22Rv1 (cell line): ENCODE results near the gene CLHC1.

Experiments used
- H3K27ac ChIP-seq: fragments of 450-650 bp; 2 replicates; pipeline ENCODE4 v1.5.1; 2017
- ZFX ChIP-seq: fragments of 450-650 bp; IDR thresholded peaks from 2 replicates; pipeline ENCODE4 v1.6.1; 2017; ENCODE audit warnings: antibody characterized with exemption, borderline replicate concordance
- TF ChIP-seq, protein P1 (sequence below): fragments of 450-650 bp; IDR thresholded peaks from 2 replicates; pipeline ENCODE4 v1.5.1; 2017; ENCODE audit warnings: mild to moderate bottlenecking

The CLHC1 gene

DNA sequence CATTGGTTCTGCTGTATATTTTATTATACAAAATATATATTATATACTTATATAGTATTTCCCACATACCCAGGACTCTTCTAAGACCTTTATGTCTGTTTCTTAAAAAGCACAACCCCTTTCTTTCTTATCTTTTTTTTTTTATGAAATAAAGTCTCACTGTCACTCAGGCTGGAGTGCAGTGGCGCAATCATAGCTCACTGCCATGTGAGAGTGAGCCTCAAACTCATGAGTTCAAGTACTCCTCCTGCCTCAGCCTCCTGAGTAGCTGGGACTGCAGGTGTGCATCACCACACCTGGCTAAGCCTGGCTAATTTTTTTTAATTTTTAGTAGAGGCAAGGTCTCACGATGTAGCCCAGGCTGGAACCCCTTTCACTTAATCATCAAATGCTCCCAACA, 72.3 kb downstream of the CLHC1 start:
- TF ChIP-seq ZFX, result no peak
- TF ChIP-seq, protein P1, sequence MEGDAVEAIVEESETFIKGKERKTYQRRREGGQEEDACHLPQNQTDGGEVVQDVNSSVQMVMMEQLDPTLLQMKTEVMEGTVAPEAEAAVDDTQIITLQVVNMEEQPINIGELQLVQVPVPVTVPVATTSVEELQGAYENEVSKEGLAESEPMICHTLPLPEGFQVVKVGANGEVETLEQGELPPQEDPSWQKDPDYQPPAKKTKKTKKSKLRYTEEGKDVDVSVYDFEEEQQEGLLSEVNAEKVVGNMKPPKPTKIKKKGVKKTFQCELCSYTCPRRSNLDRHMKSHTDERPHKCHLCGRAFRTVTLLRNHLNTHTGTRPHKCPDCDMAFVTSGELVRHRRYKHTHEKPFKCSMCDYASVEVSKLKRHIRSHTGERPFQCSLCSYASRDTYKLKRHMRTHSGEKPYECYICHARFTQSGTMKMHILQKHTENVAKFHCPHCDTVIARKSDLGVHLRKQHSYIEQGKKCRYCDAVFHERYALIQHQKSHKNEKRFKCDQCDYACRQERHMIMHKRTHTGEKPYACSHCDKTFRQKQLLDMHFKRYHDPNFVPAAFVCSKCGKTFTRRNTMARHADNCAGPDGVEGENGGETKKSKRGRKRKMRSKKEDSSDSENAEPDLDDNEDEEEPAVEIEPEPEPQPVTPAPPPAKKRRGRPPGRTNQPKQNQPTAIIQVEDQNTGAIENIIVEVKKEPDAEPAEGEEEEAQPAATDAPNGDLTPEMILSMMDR, result no peak
- no peak overlapping the region for H3K27ac ChIP-seq

DNA sequence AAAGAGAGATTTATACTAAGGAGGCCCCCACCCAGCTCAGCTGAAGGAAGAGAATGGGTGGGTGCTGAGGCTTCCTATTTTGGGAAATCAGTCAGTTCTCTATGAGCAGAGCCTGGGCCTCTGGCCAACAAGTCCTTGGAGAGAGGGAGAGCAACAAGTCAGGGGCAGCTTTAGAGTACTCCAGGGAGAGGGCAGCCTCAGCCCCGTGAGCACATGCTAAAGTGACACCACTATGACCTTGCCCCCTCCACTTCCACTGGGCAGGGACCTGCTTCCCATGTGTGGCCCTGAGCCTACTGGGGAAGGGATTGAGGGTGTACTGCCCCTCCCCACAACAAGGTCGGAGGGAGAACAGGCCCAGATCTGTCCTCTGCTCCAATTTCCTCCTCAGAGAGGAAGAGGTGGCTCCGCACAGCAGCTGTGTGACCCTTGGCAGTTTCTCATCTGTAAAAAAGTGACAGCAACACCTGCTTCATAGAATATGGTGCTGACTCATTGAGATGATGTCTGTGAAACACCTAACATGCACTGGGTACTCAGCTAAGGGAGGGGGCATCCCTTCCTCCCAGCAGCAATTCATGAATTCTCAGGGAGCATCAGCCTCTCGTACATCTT, 72.9 kb downstream of the CLHC1 start:
- no peak overlapping the region for H3K27ac ChIP-seq
- TF ChIP-seq, protein P1, result no peak
- TF ChIP-seq ZFX, result no peak

DNA sequence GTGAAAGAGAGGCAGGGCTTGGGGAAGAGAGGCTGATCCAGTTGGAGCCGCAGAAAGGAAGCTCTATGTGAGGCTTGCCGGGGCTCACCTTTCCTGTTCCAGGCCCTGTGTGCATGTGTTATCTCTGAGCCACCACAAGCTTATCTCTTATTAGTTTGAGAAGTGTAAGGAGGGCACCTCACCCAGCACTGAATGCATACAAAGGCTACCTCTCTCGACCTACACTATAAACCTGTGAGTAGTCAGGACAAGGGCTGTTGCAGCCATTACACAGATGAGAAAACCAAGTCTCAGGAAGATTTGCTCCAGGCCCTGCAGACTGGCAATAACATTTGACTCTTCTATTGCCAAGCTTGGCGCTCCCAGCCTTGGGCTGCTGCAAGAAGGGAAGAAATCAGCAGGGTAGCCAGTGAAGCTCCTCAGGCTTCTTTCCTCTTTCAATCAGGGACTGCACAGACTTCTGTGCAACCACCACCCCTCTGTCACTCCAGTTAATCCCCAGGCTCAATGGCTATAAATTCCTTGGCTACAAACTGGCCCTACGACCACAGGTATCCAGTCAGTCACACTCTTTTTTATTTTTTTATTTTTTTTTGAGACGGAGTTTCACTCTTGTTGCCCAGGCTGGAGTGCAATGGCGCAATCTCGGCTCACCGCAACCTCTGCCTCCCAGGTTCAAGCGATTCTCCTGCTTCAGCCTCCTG, 73.8 kb downstream of the CLHC1 start:
- no peak for TF ChIP-seq ZFX
- TF ChIP-seq, protein P1, result no peak
- H3K27ac ChIP-seq, result no peak overlapping the region

DNA sequence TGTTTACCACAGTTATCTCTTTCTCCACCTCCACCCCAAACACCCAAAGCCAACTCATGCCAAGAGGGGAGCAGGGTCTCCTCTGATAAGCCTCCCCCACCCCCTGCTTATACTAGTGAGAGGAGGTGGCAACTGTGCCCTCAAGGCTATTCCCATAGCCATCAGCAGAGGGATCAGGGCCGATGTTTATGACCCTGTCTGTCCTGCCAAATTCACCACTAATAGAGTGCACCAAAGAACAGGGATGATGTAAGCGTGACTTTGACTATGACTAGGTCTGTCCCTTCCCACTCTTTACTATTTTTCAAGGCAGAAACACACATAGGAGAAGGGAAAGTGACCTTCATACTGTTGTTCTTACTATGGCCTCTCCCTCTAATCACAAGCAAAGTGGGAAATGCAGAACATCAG, 74.6 kb downstream of the CLHC1 start:
- H3K27ac ChIP-seq, result no peak overlapping the region
- TF ChIP-seq ZFX, result no peak
- TF ChIP-seq, protein P1, result no peak

DNA sequence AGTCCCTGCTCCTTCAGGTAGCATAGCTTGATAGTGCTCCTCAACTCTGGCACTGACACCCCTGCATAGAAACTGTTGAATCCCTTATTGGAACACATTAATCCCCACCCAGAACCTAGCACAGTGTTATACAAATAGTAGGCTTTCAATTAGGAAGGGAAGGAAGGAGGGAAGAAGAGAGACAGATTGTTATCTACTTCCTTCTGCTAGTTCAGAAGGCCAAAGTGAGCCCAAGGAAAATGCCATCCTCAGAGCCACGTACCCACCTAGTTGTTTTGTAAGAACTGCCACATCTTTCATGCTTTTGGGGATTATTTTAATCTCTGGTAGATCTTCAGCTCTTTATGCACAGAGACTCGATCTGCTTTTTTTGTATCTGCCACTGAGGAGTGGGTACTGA, 75.1 kb downstream of the CLHC1 start:
- TF ChIP-seq, protein P1, result no peak
- TF ChIP-seq ZFX, result no peak
- H3K27ac ChIP-seq, result no peak overlapping the region

DNA sequence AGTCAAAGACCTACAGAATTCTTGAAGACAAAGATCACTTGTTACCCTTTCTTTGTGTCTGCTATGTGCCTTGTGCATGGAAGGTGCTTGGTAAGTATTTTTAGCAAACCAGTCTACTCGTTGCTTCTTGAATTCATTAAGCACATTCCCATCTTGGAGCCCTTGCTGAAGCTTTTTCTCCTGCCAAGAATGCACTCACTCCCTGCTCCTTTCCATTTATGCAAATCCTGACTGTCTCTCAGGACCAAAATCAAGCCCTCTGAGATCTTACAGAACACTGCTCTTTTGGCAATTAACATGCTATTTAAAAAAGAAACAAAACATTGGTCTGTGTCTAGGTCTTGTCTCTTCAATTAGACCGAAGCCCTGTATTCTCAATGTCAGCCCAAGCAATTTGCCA, 75.8 kb downstream of the CLHC1 start:
- no peak overlapping the region for H3K27ac ChIP-seq

More for the DNA sequence above, 75.8 kb downstream of the CLHC1 start:
- TF ChIP-seq, protein P1, result no peak
- no peak for TF ChIP-seq ZFX
